SK-N-SH treated with all-trans-retinoic acid at 6 μM for 48 hours (cell line): ENCODE data around the gene CCDC85B.

ENCODE experiments used
- ATAC-seq: fragments of 200-7000 bp; cut with Tn5 transposase; 3 replicates; pipeline ENCODE4 v1.9.1; 2020; ENCODE audit warnings: mild to moderate bottlenecking, moderate library complexity
- BACH2 ChIP-seq: fragments of 250-450 bp; sonication (Bioruptor Pico); IDR thresholded peaks from 2 replicates; pipeline ENCODE4 v1.9.0; 2021; ENCODE audit warnings: mild to moderate bottlenecking, borderline replicate concordance
- CREB5 ChIP-seq: fragments of 250-450 bp; sonication (Bioruptor Pico); IDR thresholded peaks from 2 replicates; pipeline ENCODE4 v1.5.1; 2020; ENCODE audit warnings: low read depth, mild to moderate bottlenecking, moderate library complexity
- CSDC2 ChIP-seq: fragments of 250-450 bp; sonication (Bioruptor Pico); IDR thresholded peaks from 2 replicates; pipeline ENCODE4 v1.5.0; 2020; ENCODE audit warnings: mild to moderate bottlenecking, moderate library complexity
- ESRRG ChIP-seq: fragments of 250-450 bp; sonication (Bioruptor Pico); IDR thresholded peaks from 2 replicates; pipeline ENCODE4 v1.6.1; 2021; ENCODE audit warnings: mild to moderate bottlenecking
- GLIS3 ChIP-seq: fragments of 250-450 bp; sonication (Bioruptor Pico); IDR thresholded peaks from 2 replicates; pipeline ENCODE4 v1.5.0; 2020; ENCODE audit warnings: mild to moderate bottlenecking, moderate library complexity
- OSR1 ChIP-seq: fragments of 250-450 bp; sonication (Bioruptor Pico); IDR thresholded peaks from 2 replicates; pipeline ENCODE4 v1.8.0; 2022; ENCODE audit warnings: moderate library complexity, mild to moderate bottlenecking, inconsistent platforms
- PATZ1 ChIP-seq: fragments of 250-450 bp; sonication (Bioruptor Pico); IDR thresholded peaks from 2 replicates; pipeline ENCODE4 v1.8.0; 2020; ENCODE audit warnings: mild to moderate bottlenecking, moderate library complexity, borderline replicate concordance
- POU6F1 ChIP-seq: fragments of 250-450 bp; sonication (Bioruptor Pico); IDR thresholded peaks from 2 replicates; pipeline ENCODE4 v1.8.0; 2021; ENCODE audit warnings: low read depth, mild to moderate bottlenecking, moderate library complexity, borderline replicate concordance
- RARB ChIP-seq: fragments of 250-450 bp; sonication (Bioruptor Pico); IDR thresholded peaks from 2 replicates; pipeline ENCODE4 v1.8.0; 2021; ENCODE audit warnings: mild to moderate bottlenecking, moderate library complexity
- TCF4 ChIP-seq: fragments of 250-450 bp; sonication (Bioruptor Pico); IDR thresholded peaks from 2 replicates; pipeline ENCODE4 v1.8.0; 2021; ENCODE audit warnings: mild to moderate bottlenecking, moderate library complexity, borderline replicate concordance
- TSHZ2 ChIP-seq: fragments of 250-450 bp; sonication (Bioruptor Pico); IDR thresholded peaks from 2 replicates; pipeline ENCODE4 v1.5.0; 2020; ENCODE audit warnings: mild to moderate bottlenecking, moderate library complexity
- ZFP3 ChIP-seq: fragments of 250-450 bp; sonication (Bioruptor Pico); IDR thresholded peaks from 2 replicates; pipeline ENCODE4 v1.5.0; 2020; ENCODE audit warnings: mild to moderate bottlenecking, moderate library complexity
- ZNF565 ChIP-seq: fragments of 450-650 bp; formaldehyde crosslinking; conservative IDR thresholded peaks from 2 replicates; pipeline ENCODE4 v1.5.0; 2020; ENCODE audit warnings: low read depth, mild to moderate bottlenecking, moderate library complexity
- ZNF70 ChIP-seq: fragments of 450-650 bp; formaldehyde crosslinking; IDR thresholded peaks from 2 replicates; pipeline ENCODE4 v1.5.0; 2020; ENCODE audit warnings: mild to moderate bottlenecking, moderate library complexity

CCDC85B gene

GRCh38 chr11:65859812-65860277 is 30.6 kb upstream of the CCDC85B start:
- TF ChIP-seq CREB5 (CRISPR knock-in tag) (no peak), RARB (CRISPR knock-in tag) (peak; percentile 14; the same call in 1 of the 2 replicates), ESRRG (CRISPR knock-in tag) (no peak)
- ATAC-seq, result peak; percentile 0; the same call in 2 of the 3 replicates

GRCh38 chr11:65860278-65861164 is 30.0 kb upstream of the CCDC85B start, which contains the start of gene MUS81:
MUS81 (plus strand) TSS chr11:65860433; CDS start chr11:65860754, 321 bp downstream.
- TF ChIP-seq PATZ1 (CRISPR knock-in tag) (peak; percentile 31; the same call in 1 of the 2 replicates), ZNF70 (CRISPR knock-in tag) (no peak)
- TF ChIP-seq, all 23 proteins: peak for 1
- ATAC-seq, result peak; percentile 63

- no peak for ATAC-seq
- TF ChIP-seq ZNF565 (CRISPR knock-in tag) (no peak), TSHZ2 (CRISPR knock-in tag) (0 out of 2 replicates have a peak, but pooled peaks have one; percentile 7)
- TF ChIP-seq, all 23 proteins: peak for 1
These were observed 29.3 kb upstream of the CCDC85B start for GRCh38 chr11:65861165-65861505.

GRCh38 chr11:65861533-65862183 is 28.8 kb upstream of the CCDC85B start:
- TF ChIP-seq GLIS3 (CRISPR knock-in tag) (no peak), ZNF70 (CRISPR knock-in tag) (no peak), POU6F1 (CRISPR knock-in tag) (no peak), TCF4 (no peak), TSHZ2 (CRISPR knock-in tag) (no peak), BACH2 (CRISPR knock-in tag) (no peak), CREB5 (CRISPR knock-in tag) (no peak), OSR1 (CRISPR knock-in tag) (no peak), CSDC2 (CRISPR knock-in tag) (no peak), ZFP3 (CRISPR knock-in tag) (no peak)
- ATAC-seq, result no peak
